ENCODE measurements around the gene ZNF197.
A peak's percentile ranks its signal among the peaks of the same experiment; 100 is the strongest.
"Not testable (repeated sequence)": the region's sequence is repeated elsewhere in the genome, so short reads cannot be mapped to it uniquely, and the experiment has no call there.

Gene ZNF197

DNA sequence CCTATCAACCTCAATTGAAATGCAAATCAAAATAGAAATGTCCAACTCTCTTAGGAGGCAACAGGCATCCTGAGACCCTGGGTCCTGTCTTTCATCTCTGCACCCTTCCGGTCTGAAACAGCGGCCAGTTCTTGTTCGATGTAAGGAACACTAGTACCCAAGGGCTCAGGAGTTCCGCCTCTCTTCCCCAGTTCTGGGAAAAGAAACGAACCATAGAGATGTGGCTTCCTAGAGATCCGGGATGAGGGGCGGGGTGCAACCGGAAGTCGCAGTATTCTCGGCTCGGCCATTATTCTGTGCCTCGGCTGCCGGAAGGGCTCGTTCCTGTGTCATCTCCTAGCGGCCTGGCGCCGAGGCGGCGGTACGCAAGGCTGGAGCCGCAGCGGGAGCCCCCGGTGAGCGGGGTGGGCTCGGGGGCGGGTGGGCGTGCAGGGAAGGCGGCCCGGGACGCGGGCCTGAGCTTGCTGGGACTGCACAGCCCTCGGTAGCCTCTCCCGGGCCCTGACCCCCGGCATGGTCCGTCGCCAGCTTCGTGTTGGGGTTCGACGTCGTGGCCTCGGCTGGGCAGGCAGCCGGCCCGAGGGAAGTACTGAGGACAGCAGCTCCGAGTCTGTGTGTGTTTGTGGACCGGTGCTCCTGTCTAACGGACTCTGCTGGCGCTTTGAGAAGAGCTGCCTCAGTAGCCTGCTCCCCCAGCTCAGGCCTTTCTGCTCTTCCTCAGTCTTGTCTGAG is at the start of gene ZNF197:
Gene ZNF197, plus strand, starts transcription at position 288 of the 732 bp plus-strand sequence. CDS start 4,119 bp downstream, outside the sequence.
- DNase-seq (ENCODE audit: low read depth): peak; percentile 81

DNA sequence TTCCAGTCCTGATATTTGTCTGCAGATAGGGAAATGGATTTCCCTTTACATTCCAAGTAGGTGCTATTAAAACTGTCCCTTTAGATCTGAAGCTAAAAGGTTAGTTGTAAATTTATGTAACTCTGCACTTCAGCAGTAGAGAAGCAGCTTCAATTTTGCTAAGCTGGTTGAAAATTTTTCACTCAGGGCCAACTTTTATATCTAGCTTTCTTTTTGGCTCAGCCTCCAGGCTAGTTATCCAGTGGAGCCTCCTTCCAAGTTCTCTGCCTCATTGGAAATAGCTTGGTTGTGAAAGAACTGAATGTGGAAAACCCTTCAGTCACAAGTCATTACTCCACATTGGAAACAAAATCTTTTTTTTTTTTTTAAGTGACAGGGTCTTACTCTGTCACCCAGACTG is 48.2 kb upstream of the ZNF197 start:
- no peak for DNase-seq (ENCODE audit: low read depth)

DNA sequence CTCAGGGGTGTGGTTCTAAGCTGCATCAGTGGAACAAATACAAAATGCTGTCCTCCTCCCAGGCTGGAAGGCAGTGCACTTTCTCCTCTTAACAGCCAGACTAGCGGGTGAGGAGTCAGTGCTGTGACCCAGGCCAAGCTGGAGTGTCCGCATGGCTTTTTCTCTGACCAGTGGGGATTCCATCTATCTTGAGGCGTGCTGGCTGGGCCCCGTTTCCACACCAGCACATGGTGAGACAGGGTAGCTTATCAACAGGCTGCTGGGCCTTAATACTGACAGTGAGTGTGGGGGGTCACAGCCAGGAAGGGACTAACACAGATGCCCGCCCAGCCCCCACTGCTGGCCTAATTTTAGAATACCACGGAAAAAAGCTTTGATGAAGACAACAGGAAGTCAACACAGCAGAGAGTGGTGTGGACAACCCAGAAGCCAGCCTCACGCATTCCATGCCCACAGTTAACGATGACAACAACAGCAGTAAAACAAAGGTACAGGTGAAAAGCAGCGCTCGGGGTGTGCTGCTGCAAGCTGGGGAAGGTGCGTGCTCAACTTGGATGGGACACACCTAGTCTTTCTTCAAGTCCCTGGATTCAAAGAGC is 47.4 kb upstream of the ZNF197 start:
- DNase-seq (ENCODE audit: low read depth): not testable (repeated sequence)

DNA sequence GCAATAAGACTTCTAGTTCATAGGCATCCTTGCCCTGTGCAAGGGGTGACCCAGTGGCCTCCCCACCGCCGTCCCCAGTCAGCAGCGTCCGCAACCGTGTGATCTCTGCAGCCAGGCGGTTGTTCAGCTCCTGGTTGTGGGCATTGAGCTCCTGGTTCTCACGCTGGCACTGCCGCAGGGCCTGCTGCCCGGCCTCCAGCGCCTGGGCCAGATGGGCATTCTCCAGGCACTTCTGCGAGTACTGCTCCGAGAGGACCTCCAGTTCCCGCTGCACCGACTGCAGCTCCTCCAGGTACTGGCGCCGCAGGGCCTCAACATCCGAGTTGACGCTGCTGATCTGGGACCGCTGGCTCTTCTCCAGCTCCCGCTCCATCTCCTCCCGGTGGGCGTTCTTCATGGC is 46.5 kb upstream of the ZNF197 start:
- DNase-seq (ENCODE audit: low read depth): not testable (repeated sequence)

DNA sequence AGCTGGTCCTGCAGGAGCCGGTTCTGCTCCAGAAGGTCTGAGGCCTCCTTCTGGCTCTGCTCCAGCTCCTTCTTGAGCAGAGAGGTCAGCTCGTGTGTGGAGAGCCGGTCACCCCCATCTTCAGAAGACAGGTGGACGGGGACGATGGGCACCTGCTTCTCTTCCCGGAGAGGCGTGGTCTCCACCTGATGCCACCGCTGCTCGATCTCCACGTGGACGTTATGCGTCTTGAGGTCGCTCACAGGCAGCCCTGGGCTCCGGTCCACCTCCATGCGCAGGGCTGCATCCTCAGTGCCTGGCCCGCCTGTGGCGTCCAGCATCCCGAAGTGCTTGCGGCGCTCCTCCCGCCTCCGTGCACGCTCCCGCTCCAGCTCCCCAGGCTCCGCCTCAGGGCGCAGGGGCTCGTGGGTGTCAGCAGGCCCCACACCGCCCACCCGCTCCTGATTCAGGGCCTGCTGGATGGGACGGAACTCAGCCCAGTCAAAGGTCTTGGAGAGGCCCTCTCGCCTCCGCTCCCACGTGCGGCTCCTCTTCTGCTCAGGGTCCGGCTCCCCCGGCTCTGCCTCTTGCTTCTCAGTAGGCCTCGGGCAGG is 45.8 kb upstream of the ZNF197 start:
- DNase-seq (ENCODE audit: low read depth): not testable (repeated sequence)

DNA sequence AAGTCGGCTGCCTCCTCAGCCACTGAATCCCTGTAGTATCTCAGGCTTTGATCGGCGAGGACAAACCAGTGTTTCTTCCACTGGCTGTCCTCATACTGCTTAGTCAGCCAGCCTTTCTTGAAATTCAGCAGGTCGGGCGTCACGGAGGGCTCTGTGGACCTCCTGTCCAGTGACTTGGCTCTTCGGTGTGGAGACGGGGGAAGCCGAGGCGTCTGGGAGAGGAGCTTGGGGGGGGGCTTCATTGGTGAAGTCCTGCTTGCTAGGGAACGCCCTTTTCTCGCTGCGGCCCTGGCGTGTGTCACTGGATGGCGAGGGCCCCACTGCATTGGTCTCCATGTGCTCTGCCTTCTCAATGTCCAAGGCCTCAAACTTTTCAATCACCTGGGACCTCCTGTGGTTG is 45.1 kb upstream of the ZNF197 start:
- not testable (repeated sequence) for DNase-seq (ENCODE audit: low read depth)

DNA sequence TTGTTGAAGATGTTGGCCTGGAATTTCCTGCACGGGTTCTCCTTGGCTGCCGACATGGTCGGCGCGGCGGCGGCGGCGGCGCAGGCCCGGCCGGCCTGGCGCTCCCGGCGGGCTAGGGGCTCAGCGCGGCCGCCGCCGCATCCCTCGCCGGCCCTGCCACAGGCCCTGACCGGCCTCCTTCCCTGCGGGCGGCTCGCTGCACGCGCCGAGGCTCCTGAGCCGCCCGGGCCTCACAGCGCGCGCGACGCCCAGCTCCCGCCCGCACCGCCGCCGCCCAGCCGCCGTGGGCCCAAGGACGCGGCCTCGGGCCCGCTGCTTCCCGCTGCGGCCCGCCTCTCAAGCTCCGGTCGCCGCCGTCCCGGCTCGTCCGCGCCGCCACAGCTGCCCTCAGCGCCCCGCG is 43.9 kb upstream of the ZNF197 start:
- not testable (repeated sequence) for DNase-seq (ENCODE audit: low read depth)

DNA sequence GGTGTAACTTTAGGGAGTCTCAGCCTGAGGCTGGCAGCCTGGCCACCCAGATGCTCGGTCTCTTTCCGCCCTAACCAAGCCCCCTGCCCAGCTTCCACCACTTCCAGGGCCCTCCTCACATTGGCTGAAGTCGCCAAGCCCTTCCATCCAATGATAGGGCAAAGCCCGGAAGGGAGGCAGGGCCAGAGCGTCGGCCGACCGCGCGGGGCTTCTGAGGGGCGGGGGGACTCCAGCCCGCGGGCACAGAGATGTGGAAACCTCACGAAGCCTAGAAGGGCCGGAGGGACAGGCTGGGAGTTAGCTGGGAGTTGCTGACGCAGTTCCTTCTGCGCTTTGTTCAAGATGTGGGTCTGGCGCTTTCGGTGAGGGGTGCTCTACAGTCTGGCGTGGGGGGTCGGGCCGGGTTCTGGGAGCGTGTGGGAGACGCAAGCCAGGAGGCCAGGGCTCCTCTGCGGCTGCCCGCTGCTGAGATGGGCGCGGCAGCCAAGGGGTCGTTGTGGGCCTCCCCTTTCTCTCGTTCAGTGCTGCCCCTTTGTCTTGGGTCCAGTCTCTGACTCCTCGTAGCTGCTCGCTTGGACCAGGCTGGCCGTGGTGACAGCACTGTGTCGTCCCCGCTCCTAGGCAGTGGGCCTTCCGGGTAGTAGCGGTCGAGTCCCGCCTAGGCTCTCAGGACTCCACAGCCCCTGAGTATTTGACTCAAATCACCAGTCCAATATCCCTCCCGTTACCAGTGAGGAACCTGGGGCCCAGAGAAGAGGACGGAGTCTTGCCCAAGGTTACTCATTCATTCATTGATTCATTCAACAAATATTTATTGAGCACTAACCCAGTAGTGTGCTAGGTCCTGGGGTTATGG is 40.0 kb upstream of the ZNF197 start, which contains the start of gene ZNF660:
Gene ZNF660, plus strand, starts transcription at position 319 of the 856 bp plus-strand sequence. CDS start 9,230 bp downstream, outside the sequence.
- DNase-seq (ENCODE audit: low read depth): peak; percentile 80

DNA sequence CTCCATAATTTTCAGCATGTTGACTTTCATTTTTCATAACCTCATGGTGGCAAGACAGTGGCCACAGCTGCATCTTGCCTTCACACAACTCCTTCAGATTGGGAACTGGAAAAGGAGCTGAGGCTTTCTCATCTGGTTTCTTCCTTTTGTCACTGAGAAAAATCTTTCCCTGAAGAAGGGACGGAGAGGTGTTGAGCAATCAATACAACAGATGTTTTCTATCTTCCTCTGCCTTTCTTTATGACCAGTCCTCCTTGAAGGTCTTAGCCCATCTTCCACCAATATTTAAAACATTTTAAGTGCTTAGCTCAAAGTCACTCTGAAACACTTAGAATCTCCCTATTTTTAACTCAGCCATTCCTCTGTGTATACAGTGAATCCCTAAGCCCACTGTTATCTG is 28.2 kb upstream of the ZNF197 start:
- DNase-seq (ENCODE audit: low read depth): no peak

DNA sequence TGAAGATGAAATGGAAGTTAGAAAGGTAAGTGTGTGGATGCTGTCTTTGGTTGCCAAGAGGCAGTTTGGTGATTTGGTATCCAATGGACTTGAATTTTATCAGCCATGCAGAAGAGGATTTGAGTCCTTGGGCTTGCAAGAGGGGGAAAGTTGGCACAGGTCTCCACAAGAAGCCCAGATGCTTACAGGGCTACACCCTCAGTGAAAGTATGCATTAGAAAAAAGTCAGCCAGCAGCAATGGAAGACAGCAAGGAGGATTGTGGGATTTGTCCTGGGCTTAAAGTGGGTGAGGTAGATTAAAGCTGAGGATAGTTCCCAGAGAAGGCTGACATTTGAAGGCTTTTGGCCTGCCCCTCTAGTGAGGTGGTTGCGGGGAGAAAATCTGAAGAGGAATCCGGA is 23.1 kb upstream of the ZNF197 start:
- DNase-seq (ENCODE audit: low read depth): no peak

DNA sequence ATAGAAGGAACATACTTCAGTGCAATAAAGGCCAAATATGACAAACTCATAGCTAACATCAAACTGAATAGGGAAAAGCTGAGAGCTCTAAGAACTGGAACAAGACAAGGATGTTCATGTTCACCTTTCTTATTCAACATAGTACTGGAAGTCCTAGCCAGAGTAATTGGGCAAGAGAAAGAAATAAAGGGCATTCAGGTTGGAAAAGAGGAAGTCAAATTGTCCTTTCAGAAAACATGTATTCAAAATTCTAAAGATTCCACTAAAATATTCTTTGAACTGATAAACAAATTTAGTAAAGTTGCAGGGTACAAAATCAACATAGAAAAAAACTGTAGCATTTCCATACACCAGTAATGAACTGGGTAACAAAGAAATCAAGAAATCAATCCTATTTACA is 12.2 kb upstream of the ZNF197 start:
- no peak for DNase-seq (ENCODE audit: low read depth)

DNA sequence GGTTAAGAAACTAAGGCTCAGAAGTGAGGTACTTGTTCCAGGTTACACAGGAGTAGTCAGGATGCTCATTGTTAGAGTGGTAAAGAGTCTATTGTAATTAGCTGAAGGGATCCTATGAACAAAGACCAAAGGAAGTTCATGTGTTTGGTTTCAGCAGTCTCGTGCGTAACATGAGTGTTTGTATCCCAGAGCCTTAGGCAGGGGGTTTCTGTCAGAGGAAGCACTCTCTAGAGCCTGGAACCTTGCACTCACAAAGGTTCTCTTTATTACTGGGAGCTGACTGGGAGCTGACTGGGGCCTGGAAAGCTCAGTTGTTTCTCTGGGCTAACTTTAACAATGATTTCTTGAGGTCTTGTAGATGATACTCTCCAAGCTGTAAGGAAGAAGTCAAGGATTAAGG is 3.9 kb downstream of the ZNF197 start:
- no peak for DNase-seq (ENCODE audit: low read depth)

DNA sequence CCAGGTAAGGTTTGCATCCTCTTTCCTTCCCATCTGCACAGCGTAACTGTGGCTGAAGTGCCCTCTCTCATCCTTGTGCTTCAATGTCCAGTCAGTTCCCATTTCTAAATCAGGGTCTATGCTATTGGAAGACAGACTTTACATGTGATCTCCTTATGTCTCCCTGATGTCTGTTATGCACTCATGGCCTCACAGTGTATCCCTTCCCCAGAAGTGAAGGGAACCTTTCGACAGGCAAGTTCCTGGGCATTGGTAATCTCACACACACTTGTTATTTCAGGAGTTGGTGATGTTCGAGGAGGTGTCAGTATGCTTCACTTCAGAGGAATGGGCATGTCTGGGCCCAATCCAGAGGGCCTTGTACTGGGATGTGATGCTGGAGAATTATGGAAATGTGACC is 7.4 kb downstream of the ZNF197 start:
- DNase-seq (ENCODE audit: low read depth): no peak

DNA sequence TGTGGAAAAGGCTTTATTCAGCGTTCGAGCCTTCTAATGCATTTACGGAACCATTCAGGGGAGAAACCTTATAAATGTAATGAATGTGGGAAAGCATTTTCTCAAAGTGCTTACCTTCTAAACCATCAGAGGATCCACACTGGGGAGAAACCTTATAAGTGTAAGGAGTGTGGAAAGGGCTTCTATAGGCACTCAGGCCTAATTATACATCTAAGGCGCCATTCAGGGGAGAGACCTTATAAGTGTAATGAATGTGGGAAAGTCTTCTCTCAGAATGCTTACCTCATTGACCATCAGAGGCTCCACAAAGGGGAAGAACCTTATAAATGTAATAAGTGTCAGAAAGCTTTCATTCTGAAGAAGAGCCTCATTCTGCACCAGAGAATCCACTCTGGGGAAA is 17.5 kb downstream of the ZNF197 start:
- DNase-seq (ENCODE audit: low read depth): no peak

DNA sequence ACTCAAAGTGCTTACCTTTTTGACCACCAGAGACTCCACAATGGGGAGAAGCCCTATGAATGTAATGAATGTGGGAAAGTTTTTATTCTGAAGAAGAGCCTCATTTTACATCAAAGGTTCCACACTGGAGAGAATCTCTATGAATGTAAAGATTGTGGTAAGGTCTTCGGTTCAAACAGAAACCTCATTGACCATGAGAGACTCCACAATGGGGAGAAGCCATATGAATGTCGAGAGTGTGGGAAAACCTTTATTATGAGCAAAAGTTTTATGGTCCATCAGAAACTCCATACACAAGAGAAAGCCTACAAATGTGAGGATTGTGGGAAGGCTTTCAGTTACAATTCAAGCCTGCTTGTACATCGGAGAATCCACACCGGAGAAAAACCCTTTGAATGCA is 18.2 kb downstream of the ZNF197 start:
- DNase-seq (ENCODE audit: low read depth): no peak

DNA sequence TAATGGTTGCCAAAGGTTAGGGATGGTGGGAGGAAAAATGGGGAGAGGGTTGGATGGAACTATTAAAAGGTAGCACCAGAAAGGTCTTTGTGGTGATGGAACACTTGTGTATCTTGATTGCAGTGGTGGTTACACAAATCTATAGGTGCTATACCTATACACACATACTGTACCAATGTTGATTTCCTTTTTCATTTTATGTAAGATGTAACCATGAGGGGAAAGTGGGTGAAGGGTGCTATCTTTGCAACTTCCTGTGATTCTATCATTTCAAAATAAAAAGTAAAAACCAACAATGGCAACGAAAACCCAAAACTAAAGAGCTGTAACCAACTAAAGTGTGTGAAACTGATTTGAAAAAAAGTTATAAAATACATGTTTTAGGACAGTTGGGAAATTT is 22.9 kb downstream of the ZNF197 start:
- no peak for DNase-seq (ENCODE audit: low read depth)

DNA sequence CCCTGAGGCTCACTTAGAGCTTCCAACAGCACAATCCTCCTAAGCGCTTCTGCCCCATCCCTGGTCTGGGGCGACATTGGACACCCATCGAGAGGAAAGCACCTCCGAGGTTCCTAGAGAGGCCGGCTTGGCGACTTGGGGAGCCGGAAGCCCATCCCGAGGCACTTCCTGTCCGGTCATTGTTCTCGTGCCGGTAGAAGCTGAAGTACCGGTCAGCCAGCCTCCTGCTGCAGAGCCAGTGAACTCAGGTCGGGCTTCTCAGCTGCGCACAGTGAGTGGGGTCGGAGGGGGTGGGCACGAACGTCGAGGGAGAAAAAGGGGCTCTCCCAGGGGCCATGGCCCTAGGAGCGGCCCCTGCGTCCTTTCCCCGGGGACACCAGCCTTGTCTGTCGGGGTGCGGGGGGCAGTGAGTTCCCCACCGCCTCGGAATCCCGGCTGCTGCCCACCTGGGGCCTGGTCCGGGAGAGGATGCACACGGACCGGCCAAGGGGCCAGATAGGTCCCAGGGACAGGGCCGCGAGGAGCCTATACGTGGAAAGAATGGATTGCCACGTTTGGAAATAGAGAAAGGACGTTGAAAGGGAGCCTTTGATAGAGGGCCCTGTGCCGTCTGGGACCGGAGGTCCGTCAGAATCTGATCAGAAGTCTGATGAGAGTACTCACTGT is 23.9 kb downstream of the ZNF197 start, which contains the start of gene ZNF35:
Gene ZNF35, plus strand, starts transcription at position 169 of the 666 bp plus-strand sequence. CDS start 2,336 bp downstream, outside the sequence.
- peak; percentile 76 for DNase-seq (ENCODE audit: low read depth)

DNA sequence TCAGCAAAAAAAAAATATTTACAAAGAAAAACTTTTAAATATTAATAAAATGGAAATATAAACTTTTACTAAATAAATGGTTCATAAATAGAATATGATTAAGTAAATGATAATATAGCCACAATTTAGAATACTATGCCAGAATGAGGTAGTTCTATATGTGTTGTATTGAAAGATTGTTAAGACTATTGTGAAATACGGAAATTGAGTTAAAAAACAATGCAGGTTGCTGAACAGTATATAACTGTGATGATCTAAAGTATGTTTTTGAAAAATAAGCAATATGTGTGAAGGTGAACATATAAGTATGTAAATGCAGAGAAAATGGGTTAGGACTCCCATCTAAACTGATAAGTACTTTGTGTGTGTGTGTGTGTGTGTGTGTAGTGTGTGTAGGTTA is 24.9 kb downstream of the ZNF197 start:
- DNase-seq (ENCODE audit: low read depth): no peak

DNA sequence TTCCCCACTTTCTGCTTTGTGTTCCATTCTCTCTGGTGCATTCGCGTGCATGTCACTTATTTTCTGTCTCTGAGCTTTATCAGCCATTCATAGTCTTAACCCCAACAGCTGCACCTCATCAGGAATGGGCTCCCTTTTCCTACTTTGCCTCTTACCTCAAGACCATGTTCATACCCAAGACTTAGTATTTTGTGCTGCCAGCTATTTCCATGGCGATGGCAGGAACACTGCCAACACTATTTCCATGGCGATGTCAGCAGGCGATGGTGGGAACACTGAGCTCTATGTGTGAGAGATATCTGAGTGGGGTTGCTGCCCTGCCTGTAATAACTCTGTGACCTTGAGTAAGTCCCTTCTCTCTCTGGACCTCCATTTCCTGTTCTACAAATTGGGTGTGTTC is 29.2 kb downstream of the ZNF197 start:
- no peak for DNase-seq (ENCODE audit: low read depth)

DNA sequence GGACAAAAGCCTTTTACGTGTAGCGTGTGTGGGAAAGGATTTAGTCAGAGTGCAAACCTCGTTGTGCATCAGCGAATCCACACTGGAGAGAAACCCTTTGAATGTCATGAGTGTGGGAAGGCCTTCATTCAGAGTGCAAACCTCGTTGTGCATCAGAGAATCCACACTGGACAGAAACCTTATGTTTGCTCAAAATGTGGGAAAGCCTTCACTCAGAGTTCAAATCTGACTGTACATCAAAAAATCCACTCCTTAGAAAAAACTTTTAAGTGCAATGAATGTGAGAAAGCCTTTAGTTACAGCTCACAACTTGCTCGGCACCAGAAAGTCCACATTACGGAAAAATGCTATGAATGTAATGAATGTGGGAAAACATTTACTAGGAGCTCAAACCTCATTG is 34.2 kb downstream of the ZNF197 start:
- DNase-seq (ENCODE audit: low read depth): no peak

DNA sequence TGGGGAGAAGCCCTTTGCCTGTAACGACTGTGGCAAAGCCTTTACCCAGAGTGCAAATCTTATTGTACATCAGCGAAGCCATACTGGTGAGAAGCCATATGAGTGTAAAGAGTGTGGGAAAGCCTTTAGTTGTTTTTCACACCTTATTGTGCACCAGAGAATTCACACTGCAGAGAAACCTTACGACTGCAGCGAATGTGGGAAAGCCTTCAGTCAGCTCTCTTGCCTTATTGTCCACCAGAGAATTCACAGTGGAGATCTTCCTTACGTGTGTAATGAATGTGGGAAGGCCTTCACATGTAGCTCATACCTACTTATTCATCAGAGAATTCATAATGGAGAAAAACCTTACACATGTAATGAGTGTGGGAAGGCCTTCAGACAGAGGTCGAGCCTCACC is 34.6 kb downstream of the ZNF197 start:
- DNase-seq (ENCODE audit: low read depth): no peak

DNA sequence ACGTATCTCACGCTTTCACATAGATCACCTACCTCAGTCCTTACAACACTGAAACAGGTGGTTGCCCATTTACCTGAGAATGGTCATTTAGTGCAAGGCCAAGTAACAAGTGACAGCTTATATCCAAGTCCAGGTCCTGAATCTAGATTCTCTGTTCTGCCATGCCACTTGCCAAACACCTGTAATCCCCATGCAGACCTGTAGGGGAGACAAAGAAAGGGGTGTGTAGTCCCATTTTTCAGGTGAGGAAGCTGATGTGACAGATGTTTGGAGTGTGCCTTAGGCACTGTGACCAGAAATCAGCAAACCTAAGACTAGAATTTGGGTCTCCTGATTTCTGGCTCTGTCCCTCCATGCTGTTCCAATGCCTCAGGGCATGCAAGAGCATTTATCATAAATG is 36.4 kb downstream of the ZNF197 start:
- DNase-seq (ENCODE audit: low read depth): no peak
